Lower leg skin (tissue), 3 donors: ENCODE data around the gene AFAP1L1.
"Not testable (repeated sequence)": the region's sequence is repeated elsewhere in the genome, so short reads cannot be mapped to it uniquely, and the experiment has no call there.

Source experiments
- POLR2A ChIP-seq, 2 donors: fragments of 450-650 bp; IDR thresholded peaks; one replicate each; pipeline ENCODE4 v1.6.1; 2016 to 2017; ENCODE audit warnings: antibody characterized with exemption in 2 of 2, mild to moderate bottlenecking in 1 of 2, moderate library complexity in 1 of 2
- TF ChIP-seq, protein P1 (sequence below), 3 donors: fragments of 450-650 bp; IDR thresholded peaks; one replicate each; pipeline ENCODE4 v1.5.1; 2016; ENCODE audit warnings: antibody characterized with exemption in 3 of 3, mild to moderate bottlenecking in 3 of 3, moderate library complexity in 2 of 3

DNA sequence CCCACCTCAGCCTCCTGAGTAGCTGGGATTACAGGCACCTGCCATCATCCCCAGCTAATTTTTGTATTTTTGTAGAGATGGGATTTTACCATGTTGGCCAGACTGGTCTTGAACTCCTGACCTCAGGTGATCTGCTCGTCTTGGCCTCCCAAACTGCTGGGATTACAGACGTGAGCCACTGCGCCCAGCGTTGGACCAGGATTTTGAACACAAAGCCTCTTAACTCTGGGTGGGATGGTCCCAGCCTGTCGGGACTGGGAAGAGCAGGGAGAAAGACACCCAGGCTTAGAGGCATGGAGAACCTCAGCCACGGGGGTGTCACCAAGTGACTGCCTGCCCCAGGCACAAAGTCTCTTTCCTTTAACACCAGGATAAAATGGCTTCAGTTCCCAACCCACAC lies 119.4 kb downstream of the AFAP1L1 start:
- TF ChIP-seq, protein P1, sequence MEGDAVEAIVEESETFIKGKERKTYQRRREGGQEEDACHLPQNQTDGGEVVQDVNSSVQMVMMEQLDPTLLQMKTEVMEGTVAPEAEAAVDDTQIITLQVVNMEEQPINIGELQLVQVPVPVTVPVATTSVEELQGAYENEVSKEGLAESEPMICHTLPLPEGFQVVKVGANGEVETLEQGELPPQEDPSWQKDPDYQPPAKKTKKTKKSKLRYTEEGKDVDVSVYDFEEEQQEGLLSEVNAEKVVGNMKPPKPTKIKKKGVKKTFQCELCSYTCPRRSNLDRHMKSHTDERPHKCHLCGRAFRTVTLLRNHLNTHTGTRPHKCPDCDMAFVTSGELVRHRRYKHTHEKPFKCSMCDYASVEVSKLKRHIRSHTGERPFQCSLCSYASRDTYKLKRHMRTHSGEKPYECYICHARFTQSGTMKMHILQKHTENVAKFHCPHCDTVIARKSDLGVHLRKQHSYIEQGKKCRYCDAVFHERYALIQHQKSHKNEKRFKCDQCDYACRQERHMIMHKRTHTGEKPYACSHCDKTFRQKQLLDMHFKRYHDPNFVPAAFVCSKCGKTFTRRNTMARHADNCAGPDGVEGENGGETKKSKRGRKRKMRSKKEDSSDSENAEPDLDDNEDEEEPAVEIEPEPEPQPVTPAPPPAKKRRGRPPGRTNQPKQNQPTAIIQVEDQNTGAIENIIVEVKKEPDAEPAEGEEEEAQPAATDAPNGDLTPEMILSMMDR (IDR thresholded peaks at IDR 0.05), result not testable (repeated sequence)
- not testable (repeated sequence) for TF ChIP-seq POLR2A (IDR thresholded peaks at IDR 0.05)
